CD4-positive, alpha-beta T cell treated with Interleukin-12 subunit alpha and Interleukin-12 subunit beta, for 1 hour (primary cell): ENCODE measurements around the gene SLC26A1.
"Not testable (repeated sequence)": the region's sequence is repeated elsewhere in the genome, so short reads cannot be mapped to it uniquely, and the experiment has no call there.

Source experiments
- DNase-seq: peaks from one replicate; pipeline ENCODE4 v3.0.0-alpha.2; 2020

The SLC26A1 gene

GRCh38 chr4:951594-952468 lies 41.4 kb downstream of the SLC26A1 start:
- DNase-seq: no peak

GRCh38 chr4:951186-951585 lies 42.0 kb downstream of the SLC26A1 start:
- DNase-seq: no peak

GRCh38 chr4:950136-951020 lies 42.8 kb downstream of the SLC26A1 start:
- DNase-seq: no peak

DNA sequence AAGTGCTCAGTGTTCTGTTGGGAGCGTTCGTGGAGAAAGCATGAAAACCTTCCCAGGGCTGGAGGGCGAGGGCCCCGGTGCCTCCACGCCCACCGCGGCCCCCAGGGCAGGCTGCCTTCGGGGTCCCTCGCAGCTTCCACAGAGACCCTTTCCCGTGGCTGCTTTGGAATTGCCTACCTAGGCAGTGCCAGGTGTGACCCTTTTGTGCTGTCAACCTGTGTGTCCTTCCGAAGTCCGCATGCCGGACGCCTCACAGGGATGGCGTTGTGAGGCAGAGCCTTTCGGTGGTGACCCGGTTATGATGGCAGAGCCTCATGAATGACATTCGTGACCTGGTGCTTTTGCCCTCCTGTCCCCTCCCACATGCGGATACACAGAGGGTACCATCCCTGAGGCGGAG lies 43.5 kb downstream of the SLC26A1 start:
- DNase-seq: no peak

DNA sequence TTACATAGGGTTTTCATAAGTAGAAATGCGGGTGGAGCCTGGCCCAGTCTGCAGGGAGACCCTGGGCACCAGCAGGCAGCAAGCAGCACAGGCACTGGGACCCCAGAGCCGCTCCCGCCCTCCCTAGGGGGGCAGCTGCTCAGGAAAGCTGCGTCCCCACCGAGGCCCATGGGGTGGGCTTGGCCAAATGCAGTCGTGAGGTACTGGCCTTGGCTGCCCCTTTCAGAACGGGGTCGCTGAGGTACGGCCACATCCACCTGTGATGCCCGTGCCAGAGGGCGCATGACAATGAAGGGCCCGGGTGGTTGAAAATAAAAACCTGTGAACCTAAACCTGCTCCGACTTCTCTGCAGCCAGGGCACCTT lies 44.3 kb downstream of the SLC26A1 start:
- DNase-seq: no peak

- DNase-seq: no peak
These were observed 44.9 kb downstream of the SLC26A1 start for GRCh38 chr4:948101-948935.

GRCh38 chr4:947491-947971 lies 45.7 kb downstream of the SLC26A1 start:
- DNase-seq: no peak

DNA sequence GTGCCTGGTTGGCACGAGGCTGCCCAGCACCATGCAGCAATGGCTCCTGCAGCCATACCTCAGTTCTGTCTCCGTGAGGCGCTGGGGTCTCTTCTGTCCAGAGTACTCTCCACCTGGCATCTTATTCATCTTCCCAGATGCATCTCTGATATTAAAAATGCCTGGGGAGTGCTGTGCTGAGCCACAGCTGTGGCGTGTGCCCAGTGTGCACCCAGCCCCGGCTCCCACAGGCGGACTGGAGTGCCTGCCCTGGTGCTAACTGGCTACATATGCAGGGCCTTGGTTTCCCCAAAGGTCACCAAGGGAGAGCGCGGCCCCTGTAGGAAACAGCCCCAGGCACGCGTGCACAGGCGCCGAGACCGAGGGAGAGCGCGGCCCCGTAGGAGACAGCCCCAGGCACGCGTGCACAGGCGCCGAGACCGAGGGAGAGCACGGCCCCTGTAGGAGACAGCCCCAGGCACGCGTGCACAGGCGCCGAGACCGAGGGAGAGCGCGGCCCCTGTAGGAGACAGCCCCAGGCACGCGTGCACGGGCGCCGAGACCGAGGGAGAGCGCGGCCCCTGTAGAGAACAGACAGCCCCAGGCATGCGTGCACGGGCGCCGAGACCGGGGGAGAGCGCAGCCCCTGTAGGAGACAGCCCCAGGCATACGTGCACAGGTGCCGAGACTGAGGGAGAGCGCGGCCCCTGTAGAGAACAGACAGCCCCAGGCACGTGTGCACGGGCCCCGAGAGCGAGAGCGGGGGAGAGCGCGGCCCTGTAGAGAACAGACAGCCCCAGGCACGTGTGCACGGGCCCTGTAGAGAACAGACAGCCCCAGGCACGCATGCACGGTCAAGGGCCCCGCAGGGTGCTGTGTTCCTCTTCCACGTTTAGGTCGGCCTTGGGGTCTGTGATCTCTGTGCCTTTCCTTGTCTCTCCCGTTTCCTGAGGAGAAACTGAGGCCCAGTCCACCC lies 46.4 kb downstream of the SLC26A1 start:
- no peak for DNase-seq

GRCh38 chr4:946103-946450 lies 47.1 kb downstream of the SLC26A1 start:
- no peak for DNase-seq

DNA sequence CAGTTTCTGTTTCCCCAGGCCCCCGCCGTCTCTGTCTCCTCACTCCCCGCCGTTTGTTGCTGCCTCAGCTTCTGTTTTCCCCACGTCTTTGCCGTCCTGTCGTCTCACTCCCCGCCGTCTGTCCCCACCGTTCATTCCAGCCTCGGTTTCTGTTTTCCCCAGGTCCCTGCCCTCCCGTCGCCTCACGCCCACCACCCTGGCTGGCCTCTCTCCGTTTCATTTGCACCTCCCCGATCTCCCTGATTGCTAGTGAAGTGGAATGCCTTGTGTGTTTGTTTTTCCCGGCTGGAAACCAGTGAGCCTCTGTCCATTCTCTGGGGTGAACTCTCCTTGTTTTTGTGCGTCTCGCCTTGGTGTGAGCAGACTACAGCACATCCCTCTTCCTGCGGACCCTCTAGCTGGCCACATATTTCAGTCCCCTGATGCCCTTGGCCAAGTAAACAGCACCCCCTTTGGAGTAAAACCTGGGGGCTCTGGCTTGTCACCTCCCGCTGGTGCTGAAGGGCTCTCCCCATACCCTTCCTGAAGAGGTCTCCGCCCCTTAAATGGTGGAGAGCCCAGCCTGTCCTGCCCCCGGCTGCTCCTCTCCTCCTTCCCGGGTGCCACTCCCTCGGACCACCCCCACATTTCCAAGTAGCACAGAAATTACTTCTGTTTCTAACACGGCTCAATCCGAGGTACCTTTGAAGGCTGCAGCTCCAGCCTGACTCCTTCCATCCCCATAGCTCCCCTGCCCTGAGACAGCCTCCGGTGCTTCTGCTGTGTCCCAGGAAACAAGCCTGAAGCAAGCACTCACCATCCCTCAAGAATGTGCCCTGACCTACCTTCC lies 47.7 kb downstream of the SLC26A1 start:
- no peak for DNase-seq

DNA sequence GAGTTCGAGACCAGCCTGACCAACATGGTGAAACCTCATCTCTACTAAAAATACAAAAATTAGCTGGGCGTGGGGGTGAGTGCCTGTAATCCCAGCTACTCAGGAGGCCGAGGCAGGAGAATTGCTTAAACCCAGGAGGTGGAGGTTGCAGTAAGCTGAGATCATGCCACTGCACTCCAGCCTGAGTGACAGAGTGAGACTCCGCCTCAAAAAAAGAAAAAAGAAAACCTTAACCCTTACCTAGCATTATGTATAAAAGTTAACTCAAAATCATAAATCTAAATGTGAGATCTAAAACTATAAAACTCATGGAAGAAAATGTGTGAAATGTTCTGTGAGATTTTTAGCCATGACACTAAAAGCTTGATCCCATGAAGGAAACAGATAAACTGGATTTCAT lies 53.7 kb downstream of the SLC26A1 start:
- not testable (repeated sequence) for DNase-seq
